Osteocyte (in vitro differentiated cells): Measurements from ENCODE around the gene GPR107. TPM values are rescaled to one million over a fixed set of nuclear protein-coding genes. Genes with fewer than 3 reads are reported as not detected.

Experiments
- DNase-seq: peaks from one replicate; pipeline ENCODE4 v3.0.0; 2021; ENCODE audit warnings: mixed read lengths; ENCODE audit not compliant: unreplicated experiment; ENCODE audit errors: extremely low spot score
- H3K27ac Mint-ChIP-seq: one replicate; pipeline ENCODE4 v1.8.0; 2021; ENCODE audit warnings: mild to moderate bottlenecking, mixed read lengths; ENCODE audit not compliant: unreplicated experiment
- H3K27me3 Mint-ChIP-seq: one replicate; pipeline ENCODE4 v1.8.0; 2021; ENCODE audit warnings: mixed read lengths; ENCODE audit not compliant: unreplicated experiment
- H3K36me3 Mint-ChIP-seq: one replicate; pipeline ENCODE4 v1.8.0; 2021; ENCODE audit warnings: mixed read lengths; ENCODE audit not compliant: unreplicated experiment
- H3K4me1 Mint-ChIP-seq: one replicate; pipeline ENCODE4 v1.8.0; 2021; ENCODE audit warnings: mixed read lengths; ENCODE audit not compliant: unreplicated experiment
- H3K4me3 Mint-ChIP-seq: one replicate; pipeline ENCODE4 v1.8.0; 2021; ENCODE audit warnings: mild to moderate bottlenecking, moderate library complexity, mixed read lengths; ENCODE audit not compliant: unreplicated experiment
- H3K9me3 Mint-ChIP-seq: one replicate; pipeline ENCODE4 v1.8.0; 2021; ENCODE audit warnings: mixed read lengths; ENCODE audit not compliant: unreplicated experiment
- total RNA-seq: library from RNA; stranded (reverse); gene quantifications from 2 replicates; pipeline ENCODE4 v1.2.1, GENCODE V29; 2021
- TF ChIP-seq, protein P1 (sequence below): fragments of 200-600 bp; sonication (generic); IDR thresholded peaks from 2 replicates; pipeline ENCODE4 v1.5.0; 2021; ENCODE audit warnings: antibody characterized with exemption, mild to moderate bottlenecking, moderate library complexity

The GPR107 gene
- total RNA-seq, 1 donor from 2014 or later, result 57.0 TPM

GRCh38 chr9:130064621-130065020, 10.9 kb downstream of the GPR107 start:
- no peaks in the 10 kb centered on the region for H3K9me3 Mint-ChIP-seq

GRCh38 chr9:130069048-130069447, 15.3 kb downstream of the GPR107 start:
- H3K27ac Mint-ChIP-seq, result no peak overlapping the region
- TF ChIP-seq, protein P1, sequence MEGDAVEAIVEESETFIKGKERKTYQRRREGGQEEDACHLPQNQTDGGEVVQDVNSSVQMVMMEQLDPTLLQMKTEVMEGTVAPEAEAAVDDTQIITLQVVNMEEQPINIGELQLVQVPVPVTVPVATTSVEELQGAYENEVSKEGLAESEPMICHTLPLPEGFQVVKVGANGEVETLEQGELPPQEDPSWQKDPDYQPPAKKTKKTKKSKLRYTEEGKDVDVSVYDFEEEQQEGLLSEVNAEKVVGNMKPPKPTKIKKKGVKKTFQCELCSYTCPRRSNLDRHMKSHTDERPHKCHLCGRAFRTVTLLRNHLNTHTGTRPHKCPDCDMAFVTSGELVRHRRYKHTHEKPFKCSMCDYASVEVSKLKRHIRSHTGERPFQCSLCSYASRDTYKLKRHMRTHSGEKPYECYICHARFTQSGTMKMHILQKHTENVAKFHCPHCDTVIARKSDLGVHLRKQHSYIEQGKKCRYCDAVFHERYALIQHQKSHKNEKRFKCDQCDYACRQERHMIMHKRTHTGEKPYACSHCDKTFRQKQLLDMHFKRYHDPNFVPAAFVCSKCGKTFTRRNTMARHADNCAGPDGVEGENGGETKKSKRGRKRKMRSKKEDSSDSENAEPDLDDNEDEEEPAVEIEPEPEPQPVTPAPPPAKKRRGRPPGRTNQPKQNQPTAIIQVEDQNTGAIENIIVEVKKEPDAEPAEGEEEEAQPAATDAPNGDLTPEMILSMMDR, result no peak
- H3K4me3 Mint-ChIP-seq, result no peak overlapping the region
- H3K4me1 Mint-ChIP-seq, result peaks cover 21% of the 10 kb centered on the region
- H3K36me3 Mint-ChIP-seq, result peaks cover 4% of the 10 kb centered on the region
- H3K27me3 Mint-ChIP-seq, result no peaks in the 10 kb centered on the region
- no peaks in the 10 kb centered on the region for H3K9me3 Mint-ChIP-seq
- no peak for DNase-seq

More at GRCh38 chr9:130064621-130065020, 10.9 kb downstream of the GPR107 start:
- TF ChIP-seq, protein P1, result no peak
- Mint-ChIP-seq H3K27me3 (no peaks in the 10 kb centered on the region), H3K4me1 (peaks cover 6% of the 10 kb centered on the region), H3K27ac (no peak overlapping the region), H3K4me3 (no peak overlapping the region), H3K36me3 (peaks cover 2% of the 10 kb centered on the region)
- DNase-seq, result no peak

DNA sequence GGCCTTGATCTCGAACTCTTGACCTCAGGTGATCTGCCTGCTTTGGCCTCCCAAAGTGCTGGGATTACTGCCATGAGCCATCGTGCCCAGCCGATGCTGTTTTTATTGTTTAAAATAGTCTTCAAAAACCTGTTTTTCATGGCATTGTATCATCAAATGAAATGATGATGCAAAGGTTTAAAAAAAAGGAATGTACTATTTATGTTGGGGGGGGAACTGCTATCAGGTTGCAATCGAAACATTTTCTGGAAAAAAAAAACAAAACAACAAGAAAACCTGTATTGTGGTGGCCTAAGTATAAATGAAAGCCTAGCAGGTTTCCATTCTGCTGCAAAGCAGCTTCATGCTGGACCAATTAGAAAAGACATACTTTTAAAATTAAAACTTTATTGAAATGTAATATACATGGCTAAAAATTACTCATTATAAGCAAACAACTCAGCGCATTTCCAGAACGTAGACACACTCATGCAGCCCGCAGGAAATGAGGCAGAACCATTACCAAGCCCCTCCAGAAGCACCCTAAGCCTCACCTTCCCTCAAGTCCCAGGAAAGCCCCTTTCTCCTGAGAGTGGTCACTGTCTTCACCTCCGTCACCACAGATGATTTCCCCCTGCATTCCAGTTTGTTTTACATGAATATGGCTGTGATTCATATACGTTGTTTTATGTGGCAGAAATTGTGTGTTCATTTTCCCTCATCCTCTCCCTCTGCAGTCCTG, 19.0 kb downstream of the GPR107 start:
- Mint-ChIP-seq H3K27ac (peak overlapping the region; percentile 74), H3K9me3 (no peaks in the 10 kb centered on the region), H3K36me3 (peaks cover 11% of the 10 kb centered on the region), H3K4me1 (peaks cover 22% of the 10 kb centered on the region), H3K4me3 (no peak overlapping the region), H3K27me3 (no peaks in the 10 kb centered on the region)
- no peak for DNase-seq
- TF ChIP-seq, protein P1, result no peak

- peaks cover 20% of the 10 kb centered on the region for H3K4me1 Mint-ChIP-seq
- no peak overlapping the region for H3K4me3 Mint-ChIP-seq
These were observed 19.7 kb downstream of the GPR107 start for GRCh38 chr9:130073373-130073772.

GRCh38 chr9:130078547-130078946, 24.8 kb downstream of the GPR107 start:
- TF ChIP-seq, protein P1, result no peak
- H3K9me3 Mint-ChIP-seq, result no peaks in the 10 kb centered on the region
- no peak overlapping the region for H3K27ac Mint-ChIP-seq
- DNase-seq, result no peak
- H3K36me3 Mint-ChIP-seq, result peaks cover 40% of the 10 kb centered on the region
- H3K27me3 Mint-ChIP-seq, result no peaks in the 10 kb centered on the region
- H3K4me3 Mint-ChIP-seq, result no peak overlapping the region
- H3K4me1 Mint-ChIP-seq, result peaks cover 5% of the 10 kb centered on the region

More at GRCh38 chr9:130073373-130073772, 19.7 kb downstream of the GPR107 start:
- DNase-seq, result no peak
- Mint-ChIP-seq H3K27me3 (no peaks in the 10 kb centered on the region), H3K9me3 (no peaks in the 10 kb centered on the region), H3K36me3 (peaks cover 15% of the 10 kb centered on the region), H3K27ac (peak overlapping the region; percentile 3)
- TF ChIP-seq, protein P1, result no peak
